Fibroblast of pulmonary artery (primary cell): Measurements from ENCODE around the gene COA3.

Experiments
- DNase-seq: peaks from one replicate; pipeline ENCODE4 v3.0.0-alpha.2; 2010; ENCODE audit warnings: low read depth
- H3K4me3 ChIP-seq: replicated peaks from 2 replicates; pipeline ENCODE4 v1.5.1; 2011; ENCODE audit warnings: low read depth, mild to moderate bottlenecking, control low read depth, low read length, moderate library complexity
- TF ChIP-seq, protein P1 (sequence below): IDR thresholded peaks from 2 replicates; pipeline ENCODE4 v1.5.1; 2011; ENCODE audit warnings: mild to moderate bottlenecking, control low read depth, low read length, inconsistent platforms; ENCODE audit errors: missing control alignments

Gene COA3

DNA sequence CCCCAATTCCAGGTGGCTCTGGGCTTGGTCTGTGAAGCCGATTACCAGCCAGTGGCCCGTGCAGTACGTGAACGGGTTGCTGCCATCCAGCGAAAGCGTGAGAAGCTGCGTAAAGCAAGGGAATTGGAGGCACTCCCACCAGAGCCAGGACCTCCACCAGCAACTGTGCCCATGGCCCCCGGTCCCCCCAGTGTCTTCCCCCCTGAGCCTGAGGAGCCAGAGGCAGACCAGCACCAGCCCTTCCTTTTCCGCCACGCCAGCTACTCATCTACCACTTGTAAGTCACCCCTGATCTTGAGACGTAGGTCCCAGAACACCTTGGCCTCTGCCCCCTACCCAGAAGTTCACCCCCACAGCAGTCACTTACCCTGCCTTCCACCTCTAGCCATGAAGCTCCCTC is 11.2 kb downstream of the COA3 start:
- no peak overlapping the region for H3K4me3 ChIP-seq
- TF ChIP-seq, protein P1, sequence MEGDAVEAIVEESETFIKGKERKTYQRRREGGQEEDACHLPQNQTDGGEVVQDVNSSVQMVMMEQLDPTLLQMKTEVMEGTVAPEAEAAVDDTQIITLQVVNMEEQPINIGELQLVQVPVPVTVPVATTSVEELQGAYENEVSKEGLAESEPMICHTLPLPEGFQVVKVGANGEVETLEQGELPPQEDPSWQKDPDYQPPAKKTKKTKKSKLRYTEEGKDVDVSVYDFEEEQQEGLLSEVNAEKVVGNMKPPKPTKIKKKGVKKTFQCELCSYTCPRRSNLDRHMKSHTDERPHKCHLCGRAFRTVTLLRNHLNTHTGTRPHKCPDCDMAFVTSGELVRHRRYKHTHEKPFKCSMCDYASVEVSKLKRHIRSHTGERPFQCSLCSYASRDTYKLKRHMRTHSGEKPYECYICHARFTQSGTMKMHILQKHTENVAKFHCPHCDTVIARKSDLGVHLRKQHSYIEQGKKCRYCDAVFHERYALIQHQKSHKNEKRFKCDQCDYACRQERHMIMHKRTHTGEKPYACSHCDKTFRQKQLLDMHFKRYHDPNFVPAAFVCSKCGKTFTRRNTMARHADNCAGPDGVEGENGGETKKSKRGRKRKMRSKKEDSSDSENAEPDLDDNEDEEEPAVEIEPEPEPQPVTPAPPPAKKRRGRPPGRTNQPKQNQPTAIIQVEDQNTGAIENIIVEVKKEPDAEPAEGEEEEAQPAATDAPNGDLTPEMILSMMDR = no peak
- DNase-seq = no peak

- DNase-seq = no peak
- no peak overlapping the region for H3K4me3 ChIP-seq
- TF ChIP-seq, protein P1 = no peak
These were observed 13.5 kb downstream of the COA3 start for GRCh38 chr17:42784811-42785592.

- TF ChIP-seq, protein P1 = no peak
- no peak for DNase-seq
- H3K4me3 ChIP-seq = no peak overlapping the region
These were observed 14.1 kb downstream of the COA3 start for GRCh38 chr17:42784409-42784808.

GRCh38 chr17:42783791-42784138 is 14.7 kb downstream of the COA3 start:
- H3K4me3 ChIP-seq = no peak overlapping the region
- TF ChIP-seq, protein P1 = no peak
- no peak for DNase-seq

DNA sequence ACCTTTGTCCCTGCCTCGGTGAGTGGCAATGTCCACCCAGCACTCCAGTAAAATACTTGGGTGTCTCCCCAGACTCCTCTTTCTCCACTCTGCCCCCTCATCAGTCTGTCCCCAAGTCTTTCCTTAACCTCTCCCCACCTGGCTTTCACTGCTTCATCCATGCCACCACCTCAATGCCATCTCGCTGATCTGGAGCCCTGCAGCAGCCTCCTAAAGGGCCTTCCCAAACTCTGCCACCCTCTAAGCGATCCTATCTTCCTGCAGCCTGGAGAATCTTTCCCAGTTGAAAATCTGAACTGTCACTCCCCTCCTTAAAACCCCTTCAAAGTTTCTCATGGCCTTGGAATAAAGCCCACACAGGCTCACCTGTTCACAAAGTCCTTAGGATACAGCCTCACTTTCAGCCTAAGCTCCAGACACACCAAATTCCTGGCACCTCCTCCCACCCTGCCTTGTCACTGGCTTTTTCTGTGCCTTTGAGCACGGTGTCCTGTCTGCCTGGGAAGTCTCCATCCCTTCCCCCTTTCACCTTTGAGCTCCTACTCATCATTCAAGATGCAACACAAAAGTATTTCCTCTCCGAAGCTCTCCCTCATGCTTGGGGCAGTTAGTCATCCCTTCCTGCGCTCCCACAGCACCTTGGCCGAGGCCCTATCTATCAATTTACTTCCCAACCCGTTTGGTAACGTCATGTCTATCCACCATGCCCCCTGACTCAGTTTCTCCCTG is 15.3 kb downstream of the COA3 start:
- TF ChIP-seq, protein P1 = no peak
- peak overlapping the region; percentile 70 for H3K4me3 ChIP-seq
- DNase-seq = peak; percentile 86

- TF ChIP-seq, protein P1 = no peak
- no peak for DNase-seq
- H3K4me3 ChIP-seq = peak overlapping the region; percentile 70
These were observed 16.1 kb downstream of the COA3 start for GRCh38 chr17:42782166-42783061.
